CD8-positive, alpha-beta memory T cell (primary cell): Measurements from ENCODE around the gene GUF1. TPM values are rescaled to one million over a fixed set of nuclear protein-coding genes. Genes with fewer than 3 reads are reported as not detected.
"Not testable (repeated sequence)": the region's sequence is repeated elsewhere in the genome, so short reads cannot be mapped to it uniquely, and the experiment has no call there.

ENCODE experiments used
- CTCF ChIA-PET: fragments of 350-600 bp; sonication (Branson Sonifier 250); formaldehyde crosslinking; loops from one replicate; lab custom pipeline; 2021; ENCODE audit warnings: antibody characterized with exemption; lab: Charles Lee
- POLR2A ChIA-PET: fragments of 350-600 bp; sonication (Branson Sonifier 250); formaldehyde crosslinking; loops from one replicate; lab custom pipeline; 2021; ENCODE audit warnings: antibody characterized with exemption; lab: Charles Lee
- DNase-seq, 5 donors: peaks; one replicate each; pipeline versions ENCODE4 v3.0.0 to v3.0.0-alpha.2; 2020 to 2022; ENCODE audit warnings: mixed read lengths in 1 of 5
- H3K27ac ChIP-seq: one replicate; pipeline ENCODE4 v1.7.0; 2013; ENCODE audit warnings: low read depth, mild to moderate bottlenecking, low read length, moderate library complexity
- H3K27me3 ChIP-seq: 2 replicates; pipeline ENCODE4 v1.7.0; 2013; ENCODE audit warnings: low read length, mild to moderate bottlenecking; ENCODE audit not compliant: insufficient read depth, poor library complexity, severe bottlenecking
- H3K36me3 ChIP-seq: 2 replicates; pipeline ENCODE4 v1.7.0; 2013; ENCODE audit warnings: mild to moderate bottlenecking, low read length, moderate library complexity; ENCODE audit not compliant: insufficient read depth
- H3K4me1 ChIP-seq: 2 replicates; pipeline ENCODE4 v1.7.0; 2013; ENCODE audit warnings: mild to moderate bottlenecking, low read length, moderate library complexity; ENCODE audit not compliant: insufficient read depth
- H3K4me3 ChIP-seq: 2 replicates; pipeline ENCODE4 v1.7.0; 2013; ENCODE audit warnings: mild to moderate bottlenecking, low read length
- H3K9me3 ChIP-seq: 2 replicates; pipeline ENCODE4 v1.7.0; 2013; ENCODE audit warnings: mild to moderate bottlenecking, low read length
- H3K27ac Mint-ChIP-seq, 8 donors: one replicate each; pipeline ENCODE4 v1.8.0; 2020 to 2021; ENCODE audit warnings: mixed read lengths in 8 of 8, mild to moderate bottlenecking in 6 of 8, inconsistent platforms in 3 of 8, moderate library complexity in 3 of 8
- H3K27me3 Mint-ChIP-seq, 2 donors: one replicate each; pipeline ENCODE4 v1.8.0; 2020 to 2021; ENCODE audit warnings: mixed read lengths in 2 of 2, mild to moderate bottlenecking in 1 of 2, moderate library complexity in 1 of 2
- H3K36me3 Mint-ChIP-seq, 3 donors: one replicate each; pipeline ENCODE4 v1.8.0; 2020 to 2021; ENCODE audit warnings: mixed read lengths in 3 of 3, inconsistent platforms in 1 of 3, mild to moderate bottlenecking in 1 of 3
- H3K4me1 Mint-ChIP-seq, 3 donors: one replicate each; pipeline ENCODE4 v1.8.0; 2020 to 2021; ENCODE audit warnings: mixed read lengths in 3 of 3, inconsistent platforms in 1 of 3, mild to moderate bottlenecking in 1 of 3
- H3K4me3 Mint-ChIP-seq, 7 donors: one replicate each; pipeline ENCODE4 v1.8.0; 2020 to 2021; ENCODE audit warnings: mixed read lengths in 7 of 7, mild to moderate bottlenecking in 6 of 7, moderate library complexity in 4 of 7, inconsistent platforms in 2 of 7
- H3K9me3 Mint-ChIP-seq, 5 donors: one replicate each; pipeline ENCODE4 v1.8.0; 2020 to 2022; ENCODE audit warnings: mixed read lengths in 5 of 5, mild to moderate bottlenecking in 3 of 5, moderate library complexity in 2 of 5, inconsistent platforms in 1 of 5
- polyA plus RNA-seq: library from polyadenylated mRNA; unstranded; fragments of 300-500 nt; fragmentation: Illumina TruSeq; gene quantifications from one replicate; pipeline ENCODE4 v1.2.3, GENCODE V29; 2021
- total RNA-seq, 2 experiments: library from RNA; stranded (reverse); gene quantifications; one replicate each; pipeline ENCODE4 v1.2.3, GENCODE V29; 2021

GUF1 gene
- total and polyA plus RNA-seq, 3 experiments from 2014 or later = 8.7 to 43.0 (median 41.3) TPM

- peaks cover 0 to 12% (median 3%) of the 10 kb centered on the region in 3 donors for H3K36me3 Mint-ChIP-seq
- no peaks in the 10 kb centered on the region for H3K9me3 Mint-ChIP-seq
- no peak overlapping the region for H3K4me3 ChIP-seq
- no peaks in the 10 kb centered on the region for H3K27me3 Mint-ChIP-seq
- CTCF ChIA-PET = no interaction called here
- no peak overlapping the region for H3K27ac ChIP-seq
- H3K27me3 ChIP-seq = no peaks in the 10 kb centered on the region
- H3K27ac Mint-ChIP-seq = no peak overlapping the region
- H3K4me1 Mint-ChIP-seq = peaks cover 46 to 72% (median 65%) of the 10 kb centered on the region in 3 donors
- POLR2A ChIA-PET = no interaction called here
- no peaks in the 10 kb centered on the region for H3K36me3 ChIP-seq
- peaks cover 19% of the 10 kb centered on the region for H3K4me1 ChIP-seq
- no peak overlapping the region for H3K4me3 Mint-ChIP-seq
- H3K9me3 ChIP-seq = no peaks in the 10 kb centered on the region
- no peak for DNase-seq
Measured at GRCh38 chr4:44720371-44720770, 42.2 kb downstream of the GUF1 start.

- H3K27me3 Mint-ChIP-seq = no peaks in the 10 kb centered on the region
- H3K4me3 Mint-ChIP-seq = no peak overlapping the region
- H3K4me1 Mint-ChIP-seq = peaks cover 52 to 75% (median 75%) of the 10 kb centered on the region in 3 donors
- ChIA-PET POLR2A (no interaction called here), CTCF (no interaction called here)
- Histone ChIP-seq H3K4me1 (peaks cover 20% of the 10 kb centered on the region), H3K27ac (no peak overlapping the region), H3K4me3 (no peak overlapping the region), H3K9me3 (no peaks in the 10 kb centered on the region), H3K36me3 (no peaks in the 10 kb centered on the region), H3K27me3 (no peaks in the 10 kb centered on the region)
- H3K27ac Mint-ChIP-seq = no peak overlapping the region
- no peak for DNase-seq
- H3K36me3 Mint-ChIP-seq = peaks cover 0 to 17% (median 3%) of the 10 kb centered on the region in 3 donors
- no peaks in the 10 kb centered on the region for H3K9me3 Mint-ChIP-seq
Measured at GRCh38 chr4:44722001-44722400, 43.8 kb downstream of the GUF1 start.

GRCh38 chr4:44725166-44725565, 46.9 kb downstream of the GUF1 start:
- no peaks in the 10 kb centered on the region for H3K27me3 ChIP-seq
- H3K9me3 ChIP-seq = no peaks in the 10 kb centered on the region
- H3K4me1 ChIP-seq = peaks cover 17% of the 10 kb centered on the region
- Mint-ChIP-seq H3K4me3 (peak overlapping the region; percentile 83 to 96 (median 91)), H3K27me3 (no peaks in the 10 kb centered on the region), H3K9me3 (no peaks in the 10 kb centered on the region), H3K4me1 (peaks cover 49 to 59% (median 56%) of the 10 kb centered on the region in 3 donors), H3K27ac (peak overlapping the region; percentile 77 to 97 (median 92)), H3K36me3 (peaks cover 0 to 16% (median 3%) of the 10 kb centered on the region in 3 donors)
- H3K4me3 ChIP-seq = peak overlapping the region; percentile 93
- no peak overlapping the region for H3K27ac ChIP-seq
- POLR2A ChIA-PET = interaction anchor here (3.4 kb wide), 1 partner anchor 47 kb away, joined by 29 read pairs; the partner anchor contains the start of gene GUF1
- no peaks in the 10 kb centered on the region for H3K36me3 ChIP-seq
- CTCF ChIA-PET = interaction anchor here (1.7 kb wide), 1 partner anchor 47 kb away, joined by 7 read pairs; the partner anchor contains the start of gene GUF1
- DNase-seq = no peak

GRCh38 chr4:44725726-44726037, 47.5 kb downstream of the GUF1 start:
- DNase-seq = no peak
- Histone ChIP-seq H3K9me3 (no peaks in the 10 kb centered on the region), H3K36me3 (no peaks in the 10 kb centered on the region), H3K4me3 (peak overlapping the region; percentile 93), H3K27ac (peak overlapping the region; percentile 79), H3K4me1 (peaks cover 15% of the 10 kb centered on the region), H3K27me3 (no peaks in the 10 kb centered on the region)
- peaks cover 47 to 54% (median 51%) of the 10 kb centered on the region in 3 donors for H3K4me1 Mint-ChIP-seq
- POLR2A ChIA-PET = interaction anchor here (3.4 kb wide), 1 partner anchor 47 kb away, joined by 29 read pairs; the partner anchor contains the start of gene GUF1
- peaks cover 0 to 13% (median 3%) of the 10 kb centered on the region in 3 donors for H3K36me3 Mint-ChIP-seq
- H3K27me3 Mint-ChIP-seq = no peaks in the 10 kb centered on the region
- peak overlapping the region; percentile 77 to 97 (median 92) for H3K27ac Mint-ChIP-seq
- H3K4me3 Mint-ChIP-seq = peak overlapping the region; percentile 83 to 96 (median 91)
- CTCF ChIA-PET = interaction anchor here (1.7 kb wide), 1 partner anchor 47 kb away, joined by 7 read pairs; the partner anchor contains the start of gene GUF1
- H3K9me3 Mint-ChIP-seq = no peaks in the 10 kb centered on the region

GRCh38 chr4:44726038-44726871, 48.0 kb downstream of the GUF1 start, which contains the start of gene GNPDA2:
GNPDA2 (minus strand) TSS chr4:44726556; CDS start chr4:44722207, 4,349 bp downstream.
- ChIA-PET CTCF (interaction anchor here (1.7 kb wide), 1 partner anchor 48 kb away, joined by 7 read pairs; the partner anchor contains the start of gene GUF1), POLR2A (interaction anchor here (3.4 kb wide), 1 partner anchor 48 kb away, joined by 29 read pairs; the partner anchor contains the start of gene GUF1)
- Mint-ChIP-seq H3K27ac (peak within 1 kb of the TSS; percentile 77 to 97 (median 92)), H3K36me3 (peaks cover 0 to 9% (median 0%) of the 10 kb centered on the region in 3 donors), H3K4me3 (peak within 1 kb of the TSS; percentile 83 to 96 (median 91)), H3K9me3 (no peaks in the 10 kb centered on the region), H3K27me3 (no peaks in the 10 kb centered on the region), H3K4me1 (peaks cover 41 to 48% (median 46%) of the 10 kb centered on the region in 3 donors)
- DNase-seq = peak; percentile 75 to 90 (median 80)
- no peaks in the 10 kb centered on the region for H3K36me3 ChIP-seq
- H3K4me1 ChIP-seq = peaks cover 15% of the 10 kb centered on the region
- H3K9me3 ChIP-seq = no peaks in the 10 kb centered on the region
- peak within 1 kb of the TSS; percentile 93 for H3K4me3 ChIP-seq
- no peaks in the 10 kb centered on the region for H3K27me3 ChIP-seq
- H3K27ac ChIP-seq = peak within 1 kb of the TSS; percentile 79

GRCh38 chr4:44727471-44727870, 49.3 kb downstream of the GUF1 start:
- DNase-seq = no peak
- H3K4me1 ChIP-seq = peaks cover 15% of the 10 kb centered on the region
- POLR2A ChIA-PET = interaction anchor here (3.4 kb wide), 1 partner anchor 49 kb away, joined by 29 read pairs; the partner anchor contains the start of gene GUF1
- H3K27ac ChIP-seq = no peak overlapping the region
- Mint-ChIP-seq H3K27me3 (no peaks in the 10 kb centered on the region), H3K9me3 (no peaks in the 10 kb centered on the region), H3K4me1 (peaks cover 35 to 42% (median 40%) of the 10 kb centered on the region in 3 donors), H3K36me3 (peaks cover 0 to 9% (median 0%) of the 10 kb centered on the region in 3 donors), H3K27ac (peak overlapping the region in 1 of 8 donors; percentile 78), H3K4me3 (peak overlapping the region in 6 of 7 donors; percentile 83 to 92 (median 91))
- H3K9me3 ChIP-seq = no peaks in the 10 kb centered on the region
- no peak overlapping the region for H3K4me3 ChIP-seq
- H3K27me3 ChIP-seq = no peaks in the 10 kb centered on the region
- no peaks in the 10 kb centered on the region for H3K36me3 ChIP-seq
- CTCF ChIA-PET = no interaction called here

GRCh38 chr4:44728694-44729093, 50.5 kb downstream of the GUF1 start:
- H3K27me3 Mint-ChIP-seq = peaks cover 0 to 12% of the 10 kb centered on the region in 2 donors
- H3K9me3 ChIP-seq, H3K36me3 Mint-ChIP-seq, H3K36me3 ChIP-seq, H3K4me3 Mint-ChIP-seq, CTCF ChIA-PET, H3K9me3 Mint-ChIP-seq, POLR2A ChIA-PET, H3K27ac Mint-ChIP-seq, H3K27me3 ChIP-seq, H3K4me3 ChIP-seq, DNase-seq, H3K27ac ChIP-seq: not testable (repeated sequence)
- H3K4me1 ChIP-seq = peaks cover 10% of the 10 kb centered on the region
- H3K4me1 Mint-ChIP-seq = peaks cover 27 to 31% (median 30%) of the 10 kb centered on the region in 3 donors

GRCh38 chr4:44736900-44737299, 58.7 kb downstream of the GUF1 start:
- no peaks in the 10 kb centered on the region for H3K4me1 ChIP-seq
- CTCF ChIA-PET = no interaction called here
- no peak overlapping the region for H3K4me3 ChIP-seq
- no peaks in the 10 kb centered on the region for H3K9me3 ChIP-seq
- H3K27ac Mint-ChIP-seq = no peak overlapping the region
- H3K36me3 ChIP-seq = no peaks in the 10 kb centered on the region
- POLR2A ChIA-PET = no interaction called here
- H3K27me3 Mint-ChIP-seq = peaks cover 8 to 49% of the 10 kb centered on the region in 2 donors
- DNase-seq = no peak
- H3K4me1 Mint-ChIP-seq = no peaks in the 10 kb centered on the region
- no peak overlapping the region for H3K27ac ChIP-seq
- H3K9me3 Mint-ChIP-seq = no peaks in the 10 kb centered on the region
- no peak overlapping the region for H3K4me3 Mint-ChIP-seq
- H3K27me3 ChIP-seq = no peaks in the 10 kb centered on the region
- H3K36me3 Mint-ChIP-seq = no peaks in the 10 kb centered on the region
